Activated naive CD4-positive, alpha-beta T cell treated with anti-CD3 and anti-CD28 coated beads for 36 hours (primary cell): Measurements from ENCODE around the gene HPX. TPM values are rescaled to one million over a fixed set of nuclear protein-coding genes. Genes with fewer than 3 reads are reported as not detected.

Source experiments
- CTCF ChIA-PET: fragments of 350-600 bp; sonication (Branson Sonifier 250); formaldehyde crosslinking; loops from one replicate; lab custom pipeline; 2021; ENCODE audit warnings: antibody characterized with exemption; lab: Charles Lee
- DNase-seq: peaks from one replicate; pipeline ENCODE4 v3.0.0-alpha.2; 2020
- H3K27ac Mint-ChIP-seq: one replicate; pipeline ENCODE4 v1.8.0; 2021; ENCODE audit warnings: mild to moderate bottlenecking, mixed read lengths
- H3K27me3 Mint-ChIP-seq: one replicate; pipeline ENCODE4 v1.8.0; 2021; ENCODE audit warnings: low read depth, mixed read lengths
- H3K36me3 Mint-ChIP-seq: one replicate; pipeline ENCODE4 v1.8.0; 2021; ENCODE audit warnings: low read depth, mixed read lengths
- H3K4me1 Mint-ChIP-seq: one replicate; pipeline ENCODE4 v1.8.0; 2021; ENCODE audit warnings: low read depth, mixed read lengths
- H3K4me3 Mint-ChIP-seq: one replicate; pipeline ENCODE4 v1.8.0; 2021; ENCODE audit warnings: mild to moderate bottlenecking, moderate library complexity, mixed read lengths
- H3K9me3 Mint-ChIP-seq: one replicate; pipeline ENCODE4 v1.8.0; 2021; ENCODE audit warnings: mixed read lengths
- intact Hi-C: fragments of 100-400 bp; cut with micrococcal nuclease; formaldehyde crosslinking; loops from one replicate; pipeline ENCODE4 v1.15.1; 2023
- total RNA-seq, 2 experiments: library from RNA; stranded (reverse); gene quantifications; one replicate each; pipeline ENCODE4 v1.2.3, GENCODE V29; 2021

Gene HPX
- total RNA-seq, 2 experiments from 2014 or later = 0.64 TPM; not detected in 1

DNA sequence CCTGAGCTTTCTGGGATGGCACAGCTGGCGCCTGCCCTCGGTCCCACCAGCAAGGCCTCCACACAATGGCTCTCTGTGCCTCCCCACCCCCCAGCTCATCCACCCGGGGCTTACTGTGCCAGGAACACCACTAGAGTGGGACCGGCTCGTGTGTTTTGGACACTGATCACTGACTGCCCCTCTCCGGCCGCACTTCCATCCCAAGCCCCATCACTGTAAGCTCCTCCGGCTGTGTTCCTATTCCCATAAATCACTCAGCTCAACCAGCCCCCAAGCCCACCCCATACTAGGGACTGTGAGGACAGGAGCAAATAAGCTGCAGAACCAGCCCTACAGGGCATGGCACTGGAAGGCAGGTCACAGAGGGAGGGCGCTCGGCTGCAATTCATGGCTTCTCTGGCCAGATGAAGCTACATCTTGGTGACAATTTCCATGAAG lies 29.2 kb downstream of the HPX start:
- DNase-seq = no peak
- intact Hi-C loops = loop anchor here (10.0 kb wide), 1 partner anchor 1807 kb away; the partner anchor contains the start of gene TRIM68
- H3K27me3 Mint-ChIP-seq = no peaks in the 10 kb centered on the region
- peaks cover 52% of the 10 kb centered on the region for H3K4me1 Mint-ChIP-seq
- H3K27ac Mint-ChIP-seq = no peak overlapping the region
- no peak overlapping the region for H3K4me3 Mint-ChIP-seq
- CTCF ChIA-PET = interaction anchor here (1.0 to 3.4 kb wide), 3 partner anchors 9 to 33 kb away, joined by 3 to 17 read pairs (median 8); no protein-coding TSS in a partner anchor
- H3K36me3 Mint-ChIP-seq = peaks cover 4% of the 10 kb centered on the region
- H3K9me3 Mint-ChIP-seq = no peaks in the 10 kb centered on the region

GRCh38 chr11:6410695-6411430 lies 29.9 kb downstream of the HPX start:
- Mint-ChIP-seq H3K27ac (no peak overlapping the region), H3K4me1 (peaks cover 59% of the 10 kb centered on the region), H3K4me3 (no peak overlapping the region), H3K27me3 (no peaks in the 10 kb centered on the region), H3K36me3 (peaks cover 4% of the 10 kb centered on the region), H3K9me3 (no peaks in the 10 kb centered on the region)
- CTCF ChIA-PET = interaction anchor here (0.9 to 3.4 kb wide), 4 partner anchors 8 to 33 kb away, joined by 3 to 17 read pairs (median 6); no protein-coding TSS in a partner anchor
- intact Hi-C loops = loop anchor here (10.0 kb wide), 1 partner anchor 1806 kb away; the partner anchor contains the start of gene TRIM68
- DNase-seq = no peak

- intact Hi-C loops = no loop called here
- Mint-ChIP-seq H3K36me3 (peaks cover 4% of the 10 kb centered on the region), H3K4me1 (peaks cover 82% of the 10 kb centered on the region), H3K9me3 (no peaks in the 10 kb centered on the region), H3K27me3 (no peaks in the 10 kb centered on the region), H3K4me3 (no peak overlapping the region), H3K27ac (peak overlapping the region; percentile 75)
- CTCF ChIA-PET = interaction anchor here (1.4 to 1.9 kb wide), 2 partner anchors 9 to 27 kb away, joined by 4 to 10 read pairs; no protein-coding TSS in a partner anchor
- no peak for DNase-seq
Observed at GRCh38 chr11:6406370-6406769, 34.4 kb downstream of the HPX start.

GRCh38 chr11:6405846-6406245 lies 34.9 kb downstream of the HPX start:
- no peak overlapping the region for H3K27ac Mint-ChIP-seq
- H3K4me1 Mint-ChIP-seq = peaks cover 84% of the 10 kb centered on the region
- intact Hi-C loops = no loop called here

DNA sequence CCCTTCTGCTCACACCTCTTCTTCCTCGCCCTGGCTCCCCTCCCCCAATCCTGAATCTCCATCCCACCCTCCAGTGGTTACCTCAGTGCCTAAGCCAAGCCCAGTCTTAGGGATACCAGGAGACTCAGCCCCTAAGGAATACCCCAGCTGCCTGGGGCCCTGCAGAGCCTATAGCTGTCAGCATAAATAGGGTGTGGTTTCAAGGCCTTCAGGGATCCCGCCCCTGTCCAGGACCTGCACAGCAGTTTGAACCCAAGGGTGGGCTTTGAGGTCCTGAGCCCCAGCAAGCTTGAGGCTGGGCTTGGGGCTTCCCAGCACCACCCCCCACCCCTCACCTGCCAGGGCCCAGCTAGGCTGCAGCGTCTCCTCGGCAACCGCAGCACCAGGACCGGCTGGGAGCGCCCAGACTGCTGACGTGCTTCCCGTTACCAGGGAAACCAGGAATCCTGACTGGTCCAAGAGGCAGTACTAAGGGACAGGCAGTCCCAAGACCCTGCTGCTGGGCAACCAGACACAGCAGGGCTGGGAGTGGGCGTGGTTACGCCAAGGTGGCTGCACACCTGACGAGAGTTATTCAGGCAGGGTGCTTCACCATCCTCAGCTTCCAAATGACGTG lies 35.6 kb downstream of the HPX start:
- H3K4me3 Mint-ChIP-seq = no peak overlapping the region
- H3K9me3 Mint-ChIP-seq = no peaks in the 10 kb centered on the region
- intact Hi-C loops = no loop called here
- CTCF ChIA-PET = interaction anchor here (0.7 to 5.2 kb wide), 5 partner anchors 9 to 25 kb away, joined by 3 to 40 read pairs (median 7); partner anchors contain the start of gene SMPD1
- no peak for DNase-seq
- no peak overlapping the region for H3K27ac Mint-ChIP-seq
- H3K36me3 Mint-ChIP-seq = peaks cover 5% of the 10 kb centered on the region
- H3K4me1 Mint-ChIP-seq = peaks cover 86% of the 10 kb centered on the region
- no peaks in the 10 kb centered on the region for H3K27me3 Mint-ChIP-seq

More at GRCh38 chr11:6405846-6406245, 34.9 kb downstream of the HPX start:
- Mint-ChIP-seq H3K9me3 (no peaks in the 10 kb centered on the region), H3K36me3 (peaks cover 4% of the 10 kb centered on the region), H3K4me3 (no peak overlapping the region), H3K27me3 (no peaks in the 10 kb centered on the region)
- CTCF ChIA-PET = interaction anchor here (0.7 to 1.9 kb wide), 3 partner anchors 9 to 27 kb away, joined by 3 to 10 read pairs (median 3); partner anchors contain the start of gene SMPD1
- no peak for DNase-seq

GRCh38 chr11:6404342-6405051 lies 36.3 kb downstream of the HPX start:
- peak; percentile 60 for DNase-seq
- Mint-ChIP-seq H3K27me3 (no peaks in the 10 kb centered on the region), H3K36me3 (peaks cover 5% of the 10 kb centered on the region), H3K4me1 (peaks cover 83% of the 10 kb centered on the region), H3K27ac (no peak overlapping the region), H3K4me3 (no peak overlapping the region), H3K9me3 (no peaks in the 10 kb centered on the region)
- intact Hi-C loops = no loop called here
- CTCF ChIA-PET = interaction anchor here (0.6 to 5.2 kb wide), 6 partner anchors 9 to 25 kb away, joined by 3 to 40 read pairs (median 10); partner anchors contain the start of gene SMPD1

DNA sequence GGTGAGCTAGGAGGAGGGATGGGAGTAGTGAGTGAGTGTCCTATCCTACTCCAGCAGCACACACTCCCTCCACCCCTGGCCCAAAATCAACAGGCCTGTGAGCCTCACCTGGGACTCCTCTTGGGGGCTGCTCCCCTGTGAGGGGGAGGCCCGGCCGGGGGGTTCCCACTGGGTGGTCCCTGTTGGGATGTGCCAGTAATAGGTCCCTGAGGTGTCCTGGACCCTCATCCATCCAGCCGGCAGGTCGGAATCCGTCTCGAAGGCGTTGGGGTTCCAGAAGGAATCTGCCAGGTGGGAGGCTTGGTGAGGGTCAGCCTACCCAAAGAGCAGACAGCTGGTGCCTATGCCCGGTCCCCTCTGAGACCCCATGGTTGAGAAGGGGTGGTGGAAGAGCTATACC lies 37.2 kb downstream of the HPX start:
- no peaks in the 10 kb centered on the region for H3K9me3 Mint-ChIP-seq
- peaks cover 11% of the 10 kb centered on the region for H3K36me3 Mint-ChIP-seq
- H3K4me3 Mint-ChIP-seq = no peak overlapping the region
- H3K27ac Mint-ChIP-seq = peak overlapping the region; percentile 84
- H3K27me3 Mint-ChIP-seq = no peaks in the 10 kb centered on the region
- DNase-seq = no peak
- H3K4me1 Mint-ChIP-seq = peaks cover 86% of the 10 kb centered on the region
- intact Hi-C loops = loop anchor here (2.0 kb wide), 1 partner anchor 15 kb away; the partner anchor contains the start of gene APBB1
- CTCF ChIA-PET = interaction anchor here (0.6 to 5.2 kb wide), 11 partner anchors 8 to 73 kb away, joined by 3 to 40 read pairs (median 8); partner anchors contain the start of gene SMPD1

DNA sequence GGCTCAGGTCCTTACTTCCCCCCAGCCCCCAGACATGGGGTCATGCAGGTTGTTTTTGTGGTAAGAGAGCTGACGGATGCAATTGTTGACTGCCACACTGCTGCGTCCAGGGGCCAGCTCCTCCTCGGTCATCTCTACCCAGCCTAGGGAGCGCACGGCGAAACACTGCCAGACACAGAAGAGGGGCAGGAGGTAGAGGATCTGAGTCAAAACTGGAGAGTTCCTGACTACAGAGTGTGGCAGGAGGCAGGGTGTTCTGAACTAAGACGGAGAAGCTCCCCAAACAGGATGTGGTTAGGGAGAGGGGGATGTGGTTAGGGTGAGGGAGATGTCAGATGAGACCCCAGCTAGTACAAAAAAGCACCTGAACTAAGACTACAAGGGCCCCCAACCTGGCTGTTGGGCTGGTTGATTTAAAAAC lies 38.2 kb downstream of the HPX start:
- peaks cover 9% of the 10 kb centered on the region for H3K36me3 Mint-ChIP-seq
- no peaks in the 10 kb centered on the region for H3K9me3 Mint-ChIP-seq
- peak; percentile 94 for DNase-seq
- peaks cover 89% of the 10 kb centered on the region for H3K4me1 Mint-ChIP-seq
- intact Hi-C loops = loop anchor here (1.0 to 2.0 kb wide), 3 partner anchors 11 to 16 kb away; partner anchors contain the start of genes APBB1 and SMPD1
- H3K4me3 Mint-ChIP-seq = peak overlapping the region; percentile 64
- CTCF ChIA-PET = interaction anchor here (0.6 to 5.2 kb wide), 16 partner anchors 9 to 353 kb away, joined by 3 to 40 read pairs (median 4); partner anchors contain the start of gene SMPD1
- peak overlapping the region; percentile 84 for H3K27ac Mint-ChIP-seq
- no peaks in the 10 kb centered on the region for H3K27me3 Mint-ChIP-seq

DNA sequence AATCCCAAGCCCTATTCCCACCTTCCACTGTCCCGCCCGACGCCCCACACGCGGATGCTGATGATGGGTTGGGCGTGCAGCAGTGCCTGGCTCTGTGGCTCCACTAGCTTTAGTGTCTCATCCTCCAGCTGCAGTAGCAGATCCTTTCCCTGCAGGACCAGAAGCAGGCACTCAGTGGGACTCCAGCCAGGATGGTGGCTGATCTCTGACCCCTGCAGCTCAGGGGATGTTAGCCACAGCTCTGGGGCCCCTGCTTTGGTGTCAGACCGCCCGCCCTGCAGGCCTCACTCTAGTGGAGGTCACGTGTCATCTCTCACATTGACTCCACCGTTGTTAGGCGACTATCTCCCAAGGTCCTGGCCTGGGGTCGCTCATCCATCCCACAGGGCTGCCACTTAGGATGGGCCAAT lies 38.7 kb downstream of the HPX start:
- no peaks in the 10 kb centered on the region for H3K9me3 Mint-ChIP-seq
- no peaks in the 10 kb centered on the region for H3K27me3 Mint-ChIP-seq
- intact Hi-C loops = loop anchor here (1.0 to 2.0 kb wide), 3 partner anchors 11 to 17 kb away; partner anchors contain the start of genes APBB1 and SMPD1
- peaks cover 9% of the 10 kb centered on the region for H3K36me3 Mint-ChIP-seq
- H3K4me1 Mint-ChIP-seq = peaks cover 84% of the 10 kb centered on the region
- peak overlapping the region; percentile 84 for H3K27ac Mint-ChIP-seq
- CTCF ChIA-PET = interaction anchor here (0.9 to 5.2 kb wide), 11 partner anchors 9 to 353 kb away, joined by 3 to 40 read pairs (median 8); partner anchors contain the start of gene SMPD1
- peak; percentile 59 for DNase-seq
- peak overlapping the region; percentile 64 for H3K4me3 Mint-ChIP-seq

DNA sequence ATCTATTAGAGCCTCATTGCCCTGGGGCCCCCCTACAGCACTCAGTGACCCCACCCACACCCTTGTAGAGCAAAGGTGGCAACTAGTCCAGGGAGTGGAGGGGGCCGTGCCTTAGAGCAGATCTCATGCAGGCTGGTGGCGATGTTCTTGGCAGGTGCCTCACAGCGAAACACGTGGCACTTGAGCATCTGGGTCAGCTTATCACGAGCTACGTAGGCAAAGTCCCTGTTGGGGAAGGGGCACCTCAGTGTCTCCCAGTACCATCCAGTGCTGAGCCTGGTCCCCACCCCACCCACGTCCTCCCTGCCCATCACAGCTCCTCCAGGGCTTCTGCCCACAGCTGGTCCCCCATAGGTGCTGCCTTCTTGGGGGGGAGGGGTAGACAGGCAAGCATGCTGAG lies 39.3 kb downstream of the HPX start:
- intact Hi-C loops = no loop called here
- peaks cover 9% of the 10 kb centered on the region for H3K36me3 Mint-ChIP-seq
- DNase-seq = no peak
- H3K4me1 Mint-ChIP-seq = peaks cover 81% of the 10 kb centered on the region
- H3K9me3 Mint-ChIP-seq = no peaks in the 10 kb centered on the region
- H3K4me3 Mint-ChIP-seq = no peak overlapping the region
- H3K27ac Mint-ChIP-seq = no peak overlapping the region
- CTCF ChIA-PET = interaction anchor here (0.9 to 5.2 kb wide), 9 partner anchors 8 to 354 kb away, joined by 3 to 40 read pairs (median 4); partner anchors contain the start of gene SMPD1
- H3K27me3 Mint-ChIP-seq = no peaks in the 10 kb centered on the region
